B cell (primary cell): ENCODE measurements around the gene ATG2A. TPM values are rescaled to one million over a fixed set of nuclear protein-coding genes. Genes with fewer than 3 reads are reported as not detected.

Source experiments
- ATAC-seq: fragments of 200-7000 bp; cut with Tn5 transposase; one replicate; pipeline ENCODE4 v1.10.0; 2021; ENCODE audit warnings: low read depth, mild to moderate bottlenecking, moderate number of reproducible peaks, moderate library complexity
- CTCF ChIA-PET: fragments of 350-600 bp; sonication (Branson Sonifier 250); formaldehyde crosslinking; loops from one replicate; lab custom pipeline; 2021; ENCODE audit warnings: antibody characterized with exemption, inconsistent platforms; lab: Charles Lee
- POLR2A ChIA-PET: fragments of 350-600 bp; sonication (Branson Sonifier 250); formaldehyde crosslinking; loops from one replicate; lab custom pipeline; 2021; ENCODE audit warnings: antibody characterized with exemption; lab: Charles Lee
- DNase-seq: peaks from one replicate; pipeline ENCODE4 v3.0.0; 2013
- H2AFZ ChIP-seq: 2 replicates; pipeline ENCODE4 v1.6.1; 2012; ENCODE audit warnings: mild to moderate bottlenecking, low read depth, low read length; ENCODE audit not compliant: insufficient read depth, poor library complexity, severe bottlenecking
- H3K27ac ChIP-seq, 2 donors: 1 replicate in 1 of 2; 2 replicates in 1 of 2; pipeline ENCODE4 v1.5.1; 2012 to 2013; ENCODE audit warnings: low read length in 2 of 2, mild to moderate bottlenecking in 2 of 2, moderate library complexity in 1 of 2
- H3K27me3 ChIP-seq, 4 experiments: fragments of 200-600 bp in 1 of 4; sonication (generic) in 1 of 4; replicated peaks in 1 of 4; 1 replicate in 2 of 4; 2 replicates in 2 of 4; pipeline versions ENCODE4 v1.6.1 to v1.7.0; 2013 to 2016; ENCODE audit warnings: low read length in 3 of 4, mild to moderate bottlenecking in 2 of 4, mixed read lengths in 1 of 4, moderate library complexity in 1 of 4; ENCODE audit not compliant: insufficient read depth in 4 of 4, control insufficient read depth in 3 of 4; ENCODE audit errors: control extremely low read depth in 1 of 4
- H3K36me3 ChIP-seq, 2 experiments: replicated peaks in 1 of 2; 1 replicate in 1 of 2; 2 replicates in 1 of 2; pipeline versions ENCODE4 v1.6.1 to v1.7.1; 2013; ENCODE audit warnings: low read length in 1 of 2; ENCODE audit not compliant: insufficient read depth in 2 of 2, control insufficient read depth in 1 of 2; ENCODE audit errors: control extremely low read depth in 1 of 2, extremely low read depth in 1 of 2
- H3K4me1 ChIP-seq, 2 donors: fragments of 200-600 bp in 1 of 2; sonication (generic) in 1 of 2; 1 replicate in 1 of 2; 2 replicates in 1 of 2; pipeline versions ENCODE4 v1.5.1 to v1.6.1; 2013 to 2017; ENCODE audit warnings: low read length in 2 of 2; ENCODE audit not compliant: control insufficient read depth in 2 of 2, insufficient read depth in 2 of 2
- H3K4me2 ChIP-seq: replicated peaks from 2 replicates; pipeline ENCODE3; 2012; ENCODE audit warnings: mild to moderate bottlenecking, low read depth, low read length; ENCODE audit not compliant: poor library complexity, severe bottlenecking
- H3K4me3 ChIP-seq, 5 experiments: fragments of 200-600 bp in 1 of 5; sonication (generic) in 1 of 5; 1 replicate in 3 of 5; 2 replicates in 2 of 5; pipeline versions ENCODE4 v1.5.1 to v1.7.0; 2011 to 2016; ENCODE audit warnings: low read length in 4 of 5, mild to moderate bottlenecking in 4 of 5, low read depth in 2 of 5, control low read depth in 1 of 5, moderate library complexity in 1 of 5; ENCODE audit not compliant: insufficient read depth in 1 of 5; ENCODE audit errors: control extremely low read depth in 1 of 5, extremely low read depth in 1 of 5
- H3K79me2 ChIP-seq: fragments of 200-600 bp; sonication (generic); one replicate; pipeline ENCODE4 v1.6.0; 2016; ENCODE audit warnings: low read length; ENCODE audit not compliant: control insufficient read depth, insufficient read depth
- H3K9ac ChIP-seq: fragments of 200-600 bp; sonication (generic); 2 replicates; pipeline ENCODE4 v1.6.1; 2017; ENCODE audit warnings: mild to moderate bottlenecking, low read length, moderate library complexity
- H3K9me3 ChIP-seq, 3 donors: one replicate each; pipeline versions ENCODE4 v1.6.1 to v1.7.1; 2013; ENCODE audit warnings: low read length in 2 of 3; ENCODE audit not compliant: control insufficient read depth in 2 of 3, insufficient read depth in 1 of 3; ENCODE audit errors: control extremely low read depth in 1 of 3
- H4K20me1 ChIP-seq: 2 replicates; pipeline ENCODE4 v1.6.0; 2012; ENCODE audit warnings: mild to moderate bottlenecking, low read length; ENCODE audit not compliant: insufficient read depth, control insufficient read depth, poor library complexity, severe bottlenecking
- H3K27ac Mint-ChIP-seq: one replicate; pipeline ENCODE4 v1.8.0; 2021; ENCODE audit warnings: mixed read lengths
- H3K27me3 Mint-ChIP-seq: one replicate; pipeline ENCODE4 v1.8.0; 2021; ENCODE audit warnings: mixed read lengths
- H3K4me1 Mint-ChIP-seq: one replicate; pipeline ENCODE4 v1.8.0; 2021; ENCODE audit warnings: mixed read lengths
- H3K4me3 Mint-ChIP-seq: one replicate; pipeline ENCODE4 v1.8.0; 2021; ENCODE audit warnings: mixed read lengths
- H3K9me3 Mint-ChIP-seq: one replicate; pipeline ENCODE4 v1.8.0; 2022; ENCODE audit warnings: mixed read lengths; ENCODE audit not compliant: insufficient read depth
- EZH2 ChIP-seq: IDR thresholded peaks from 2 replicates; pipeline ENCODE4 v1.6.1; 2012; ENCODE audit warnings: borderline replicate concordance, low read depth, mild to moderate bottlenecking, moderate library complexity, low read length; ENCODE audit not compliant: insufficient read depth, poor library complexity, severe bottlenecking
- WGBS: methylation state at CpG from one replicate; pipeline ENCODE4 v1.1.5; 2013; ENCODE audit warnings: missing lambda C conversion rate; ENCODE audit not compliant: insufficient coverage; 5-methylcytosine and 5-hydroxymethylcytosine counted together
- intact Hi-C: fragments of 100-400 bp; cut with micrococcal nuclease; formaldehyde crosslinking; loops from one replicate; pipeline ENCODE4 v1.10.0; 2022
- polyA plus RNA-seq: library from polyadenylated mRNA; depleted of rRNA; stranded (reverse); fragments of >200 nt; gene quantifications from 2 replicates; pipeline ENCODE4 v1.2.3, GENCODE V29; 2012
- total RNA-seq, 2 donors: library from RNA; stranded (reverse); fragments of 120-200 nt in 1 of 2; gene quantifications; 1 replicate in 1 of 2; 2 replicates in 1 of 2; pipeline versions ENCODE4 v1.2.3 to v1.2.4, GENCODE V29; 2013 to 2022
- TF ChIP-seq, protein P1 (sequence below): fragments of 200-600 bp; IDR thresholded peaks from one replicate; pipeline ENCODE4 v1.8.0; 2022; ENCODE audit warnings: antibody characterized with exemption, mild to moderate bottlenecking

Gene ATG2A
- total and polyA plus RNA-seq, 2 donors (not counting 1 experiment from before 2014, with no cell fraction given): 24.3 to 38.6 TPM

DNA sequence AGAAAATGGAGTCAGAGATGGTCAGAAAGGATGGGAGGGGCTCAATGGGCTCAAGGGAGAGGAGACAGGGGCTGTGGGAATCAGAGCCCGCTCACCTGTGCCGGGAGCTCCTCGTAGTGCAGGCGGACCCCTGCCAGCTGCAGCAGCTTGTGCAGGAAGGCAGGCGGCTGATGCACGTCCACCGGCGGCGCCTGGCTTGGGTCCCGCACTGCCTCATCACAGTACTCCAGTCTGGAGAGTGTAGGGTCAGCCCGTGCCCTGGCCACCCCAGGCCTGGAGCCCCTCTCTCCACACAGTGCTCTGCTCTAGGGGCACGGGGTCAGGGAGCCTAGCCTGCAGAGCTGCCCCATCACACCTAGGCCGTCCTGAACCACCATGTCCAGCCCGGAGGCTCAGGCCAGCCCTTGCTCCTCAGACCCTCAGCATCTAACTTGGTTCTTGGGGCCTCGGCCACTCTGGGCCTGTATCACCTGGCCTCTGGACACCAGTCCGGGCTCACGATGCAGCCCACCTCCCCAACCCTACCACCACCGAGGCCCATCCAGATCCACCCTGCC lies 3.8 kb downstream of the ATG2A start:
- H3K4me3 ChIP-seq: no peak overlapping the region
- H3K9ac ChIP-seq: no peak overlapping the region
- ATAC-seq: no peak
- peaks cover 22% of the 10 kb centered on the region for H3K79me2 ChIP-seq
- Mint-ChIP-seq H3K4me3 (no peak overlapping the region), H3K27me3 (no peaks in the 10 kb centered on the region), H3K4me1 (peaks cover 34% of the 10 kb centered on the region), H3K9me3 (no peaks in the 10 kb centered on the region), H3K27ac (no peak overlapping the region)
- H3K9me3 ChIP-seq: no peaks in the 10 kb centered on the region
- intact Hi-C loops: loop anchor here (10.0 kb wide), 1 partner anchor 202 kb away; the partner anchor contains the start of genes TM7SF2 and ZNHIT2
- no peak overlapping the region for H3K27ac ChIP-seq
- ChIA-PET POLR2A (no interaction called here), CTCF (no interaction called here)
- H3K36me3 ChIP-seq: peaks cover 0 to 54% of the 10 kb centered on the region in 2 experiments
- H3K4me2 ChIP-seq: no peak overlapping the region
- H2AFZ ChIP-seq: no peak overlapping the region
- DNase-seq: no peak
- WGBS: 93% methylated on average over 18 of the region's 18 CpGs
- TF ChIP-seq, protein P1, sequence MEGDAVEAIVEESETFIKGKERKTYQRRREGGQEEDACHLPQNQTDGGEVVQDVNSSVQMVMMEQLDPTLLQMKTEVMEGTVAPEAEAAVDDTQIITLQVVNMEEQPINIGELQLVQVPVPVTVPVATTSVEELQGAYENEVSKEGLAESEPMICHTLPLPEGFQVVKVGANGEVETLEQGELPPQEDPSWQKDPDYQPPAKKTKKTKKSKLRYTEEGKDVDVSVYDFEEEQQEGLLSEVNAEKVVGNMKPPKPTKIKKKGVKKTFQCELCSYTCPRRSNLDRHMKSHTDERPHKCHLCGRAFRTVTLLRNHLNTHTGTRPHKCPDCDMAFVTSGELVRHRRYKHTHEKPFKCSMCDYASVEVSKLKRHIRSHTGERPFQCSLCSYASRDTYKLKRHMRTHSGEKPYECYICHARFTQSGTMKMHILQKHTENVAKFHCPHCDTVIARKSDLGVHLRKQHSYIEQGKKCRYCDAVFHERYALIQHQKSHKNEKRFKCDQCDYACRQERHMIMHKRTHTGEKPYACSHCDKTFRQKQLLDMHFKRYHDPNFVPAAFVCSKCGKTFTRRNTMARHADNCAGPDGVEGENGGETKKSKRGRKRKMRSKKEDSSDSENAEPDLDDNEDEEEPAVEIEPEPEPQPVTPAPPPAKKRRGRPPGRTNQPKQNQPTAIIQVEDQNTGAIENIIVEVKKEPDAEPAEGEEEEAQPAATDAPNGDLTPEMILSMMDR: no peak
- TF ChIP-seq EZH2: no peak
- H3K4me1 ChIP-seq: peaks cover 19 to 28% of the 10 kb centered on the region in 2 donors
- no peaks in the 10 kb centered on the region for H3K27me3 ChIP-seq
- no peaks in the 10 kb centered on the region for H4K20me1 ChIP-seq

DNA sequence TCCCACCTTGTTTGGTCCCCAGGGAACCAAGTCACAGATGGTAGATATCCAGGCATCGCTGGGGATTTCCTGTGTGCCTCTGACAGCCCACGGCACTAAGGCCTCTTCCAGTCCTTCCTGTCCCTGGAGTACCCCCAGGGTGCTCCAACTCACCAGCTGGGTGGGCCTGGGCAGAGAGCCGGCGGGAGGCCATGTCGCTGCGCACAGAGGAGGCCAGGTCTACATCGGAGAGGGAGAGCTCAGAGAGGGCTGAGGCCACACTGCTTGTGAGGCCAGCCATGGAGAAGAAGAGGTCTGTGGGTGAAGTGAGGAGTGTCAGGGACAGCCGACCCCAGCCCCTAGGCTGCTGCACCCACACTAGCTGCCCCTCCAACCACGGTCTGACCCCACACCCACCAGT lies 5.3 kb downstream of the ATG2A start:
- peaks cover 0 to 65% of the 10 kb centered on the region in 2 experiments for H3K36me3 ChIP-seq
- no peaks in the 10 kb centered on the region for H3K27me3 Mint-ChIP-seq
- no peaks in the 10 kb centered on the region for H3K9me3 Mint-ChIP-seq
- H3K9ac ChIP-seq: no peak overlapping the region
- peaks cover 19% of the 10 kb centered on the region for H3K4me1 Mint-ChIP-seq
- no peak for ATAC-seq
- WGBS: 87% methylated on average over 7 of the region's 9 CpGs
- H3K4me2 ChIP-seq: no peak overlapping the region
- ChIA-PET POLR2A (no interaction called here), CTCF (interaction anchor here (0.6 kb wide), 2 partner anchors 118 to 355 kb away, joined by 3 read pairs; no protein-coding TSS in a partner anchor)
- DNase-seq: no peak
- peaks cover 10 to 17% of the 10 kb centered on the region in 2 donors for H3K4me1 ChIP-seq
- no peak overlapping the region for H3K4me3 ChIP-seq
- TF ChIP-seq, protein P1: no peak
- TF ChIP-seq EZH2: no peak
- no peak overlapping the region for H3K27ac ChIP-seq
- H3K9me3 ChIP-seq: no peaks in the 10 kb centered on the region
- no peak overlapping the region for H2AFZ ChIP-seq
- no peaks in the 10 kb centered on the region for H4K20me1 ChIP-seq
- H3K27me3 ChIP-seq: no peaks in the 10 kb centered on the region
- intact Hi-C loops: loop anchor here (10.0 kb wide), 1 partner anchor 203 kb away; the partner anchor contains the start of genes TM7SF2 and ZNHIT2
- H3K79me2 ChIP-seq: peaks cover 19% of the 10 kb centered on the region
- H3K27ac Mint-ChIP-seq: peak overlapping the region; percentile 41
- H3K4me3 Mint-ChIP-seq: no peak overlapping the region
